ENCODE data around the gene ANKRD10. TPM values are rescaled to one million over a fixed set of nuclear protein-coding genes. Genes with fewer than 3 reads are reported as not detected.
A peak's percentile ranks its signal among the peaks of the same experiment; 100 is the strongest.

Gene ANKRD10
- total RNA-seq, 1 experiment from 2014 or later = 132 TPM

GRCh38 chr13:110963554-110963970 is 48.7 kb upstream of the ANKRD10 start:
- Histone ChIP-seq H3K4me1 (peaks cover 20% of the 10 kb centered on the region), H3K36me3 (ENCODE audit: control insufficient read depth, insufficient read depth, low read length) (no peaks in the 10 kb centered on the region), H3K4me3 (ENCODE audit: low read depth, low read length) (no peak overlapping the region), H3K27me3 (replicated peaks; ENCODE audit: control insufficient read depth, insufficient read depth, low read length) (no peaks in the 10 kb centered on the region), H3K9me3 (peaks cover 11% of the 10 kb centered on the region)
- peak overlapping the region; percentile 66 for H3K27ac Mint-ChIP-seq (ENCODE audit: unreplicated experiment)
- no TSS peak for BruUV-seq (replicated peaks)
- POLR2A ChIA-PET = no interaction called here
- CTCF ChIA-PET = no interaction called here
- H3K4me3 Mint-ChIP-seq (ENCODE audit: unreplicated experiment) = no peak overlapping the region
- H3K9me3 Mint-ChIP-seq (ENCODE audit: unreplicated experiment) = peaks cover 34% of the 10 kb centered on the region
- no peak for DNase-seq
- H3K27me3 Mint-ChIP-seq (ENCODE audit: insufficient read depth, unreplicated experiment) = no peaks in the 10 kb centered on the region
- TF ChIP-seq CTCF (IDR thresholded peaks at IDR 0.05; ENCODE audit: insufficient read depth in 1 of 2, low read depth in 1 of 2, low read length in 1 of 2, severe bottlenecking in 1 of 2, unreplicated experiment in 1 of 2) = no peak
- peaks cover 6% of the 10 kb centered on the region for H3K36me3 Mint-ChIP-seq (ENCODE audit: insufficient read depth, unreplicated experiment)
- H3K4me1 Mint-ChIP-seq (ENCODE audit: low read depth, unreplicated experiment) = peaks cover 12% of the 10 kb centered on the region
- intact Hi-C loops (cut with micrococcal nuclease; ENCODE audit: unreplicated experiment) = no loop called here

GRCh38 chr13:110961959-110962358 is 47.1 kb upstream of the ANKRD10 start:
- H3K36me3 ChIP-seq (ENCODE audit: control insufficient read depth, insufficient read depth, low read length) = no peaks in the 10 kb centered on the region
- Mint-ChIP-seq H3K9me3 (ENCODE audit: unreplicated experiment) (peaks cover 29% of the 10 kb centered on the region), H3K4me1 (ENCODE audit: low read depth, unreplicated experiment) (peaks cover 5% of the 10 kb centered on the region), H3K27ac (ENCODE audit: unreplicated experiment) (no peak overlapping the region), H3K27me3 (ENCODE audit: insufficient read depth, unreplicated experiment) (no peaks in the 10 kb centered on the region), H3K4me3 (ENCODE audit: unreplicated experiment) (no peak overlapping the region), H3K36me3 (ENCODE audit: insufficient read depth, unreplicated experiment) (peaks cover 6% of the 10 kb centered on the region)
- H3K4me1 ChIP-seq = peaks cover 14% of the 10 kb centered on the region
- no peak for TF ChIP-seq CTCF (IDR thresholded peaks at IDR 0.05; ENCODE audit: insufficient read depth in 1 of 2, low read depth in 1 of 2, low read length in 1 of 2, severe bottlenecking in 1 of 2, unreplicated experiment in 1 of 2)
- peaks cover 27% of the 10 kb centered on the region for H3K9me3 ChIP-seq
- CTCF ChIA-PET = no interaction called here
- no TSS peak for BruUV-seq (replicated peaks)
- no peaks in the 10 kb centered on the region for H3K27me3 ChIP-seq (replicated peaks; ENCODE audit: control insufficient read depth, insufficient read depth, low read length)
- intact Hi-C loops (cut with micrococcal nuclease; ENCODE audit: unreplicated experiment) = no loop called here
- DNase-seq = no peak
- POLR2A ChIA-PET = no interaction called here
- H3K4me3 ChIP-seq (ENCODE audit: low read depth, low read length) = no peak overlapping the region

- H3K36me3 ChIP-seq (ENCODE audit: control insufficient read depth, insufficient read depth, low read length) = no peaks in the 10 kb centered on the region
- H3K9me3 ChIP-seq = peaks cover 18% of the 10 kb centered on the region
- no peak for TF ChIP-seq CTCF (IDR thresholded peaks at IDR 0.05; ENCODE audit: insufficient read depth in 1 of 2, low read depth in 1 of 2, low read length in 1 of 2, severe bottlenecking in 1 of 2, unreplicated experiment in 1 of 2)
- Mint-ChIP-seq H3K9me3 (ENCODE audit: unreplicated experiment) (peaks cover 16% of the 10 kb centered on the region), H3K27me3 (ENCODE audit: insufficient read depth, unreplicated experiment) (no peaks in the 10 kb centered on the region), H3K4me3 (ENCODE audit: unreplicated experiment) (no peak overlapping the region), H3K36me3 (ENCODE audit: insufficient read depth, unreplicated experiment) (peaks cover 6% of the 10 kb centered on the region), H3K4me1 (ENCODE audit: low read depth, unreplicated experiment) (peaks cover 5% of the 10 kb centered on the region), H3K27ac (ENCODE audit: unreplicated experiment) (no peak overlapping the region)
- CTCF ChIA-PET = interaction anchor here (0.6 kb wide), 1 partner anchor 45 kb away, joined by 3 read pairs; no protein-coding TSS in a partner anchor
- H3K4me3 ChIP-seq (ENCODE audit: low read depth, low read length) = no peak overlapping the region
- no TSS peak for BruUV-seq (replicated peaks)
- no peaks in the 10 kb centered on the region for H3K27me3 ChIP-seq (replicated peaks; ENCODE audit: control insufficient read depth, insufficient read depth, low read length)
- peaks cover 14% of the 10 kb centered on the region for H3K4me1 ChIP-seq
- no peak for DNase-seq
- POLR2A ChIA-PET = interaction anchor here (0.5 kb wide), 1 partner anchor 1370 kb away, joined by 4 read pairs; no protein-coding TSS in a partner anchor
- intact Hi-C loops (cut with micrococcal nuclease; ENCODE audit: unreplicated experiment) = no loop called here
Observed at GRCh38 chr13:110960204-110960603, 45.3 kb upstream of the ANKRD10 start.
